Testis (tissue), 2 donors: ENCODE results near the gene FSIP2.
A peak's percentile ranks its signal among the peaks of the same experiment; 100 is the strongest.

Experiments
- CTCF ChIP-seq, 3 experiments: fragments of 450-650 bp in 2 of 3; fragments of 200-600 bp in 1 of 3; sonication (generic) in 1 of 3; IDR thresholded peaks; one replicate each; pipeline ENCODE4 v1.5.1; 2016 to 2019; ENCODE audit warnings: antibody characterized with exemption in 3 of 3, mild to moderate bottlenecking in 2 of 3, moderate library complexity in 1 of 3
- POLR2A ChIP-seq: fragments of 450-650 bp; IDR thresholded peaks from one replicate; pipeline ENCODE4 v1.6.1; 2017; ENCODE audit warnings: antibody characterized with exemption, mild to moderate bottlenecking, moderate library complexity

GRCh38 chr2:185738679-185739472, at the start of gene FSIP2:
- peak; percentile 70 to 87 (median 75) for TF ChIP-seq CTCF (IDR thresholded peaks at IDR 0.05)
- no peak for TF ChIP-seq POLR2A
